ENCODE measurements around the gene PNPLA3.

Gene PNPLA3

DNA sequence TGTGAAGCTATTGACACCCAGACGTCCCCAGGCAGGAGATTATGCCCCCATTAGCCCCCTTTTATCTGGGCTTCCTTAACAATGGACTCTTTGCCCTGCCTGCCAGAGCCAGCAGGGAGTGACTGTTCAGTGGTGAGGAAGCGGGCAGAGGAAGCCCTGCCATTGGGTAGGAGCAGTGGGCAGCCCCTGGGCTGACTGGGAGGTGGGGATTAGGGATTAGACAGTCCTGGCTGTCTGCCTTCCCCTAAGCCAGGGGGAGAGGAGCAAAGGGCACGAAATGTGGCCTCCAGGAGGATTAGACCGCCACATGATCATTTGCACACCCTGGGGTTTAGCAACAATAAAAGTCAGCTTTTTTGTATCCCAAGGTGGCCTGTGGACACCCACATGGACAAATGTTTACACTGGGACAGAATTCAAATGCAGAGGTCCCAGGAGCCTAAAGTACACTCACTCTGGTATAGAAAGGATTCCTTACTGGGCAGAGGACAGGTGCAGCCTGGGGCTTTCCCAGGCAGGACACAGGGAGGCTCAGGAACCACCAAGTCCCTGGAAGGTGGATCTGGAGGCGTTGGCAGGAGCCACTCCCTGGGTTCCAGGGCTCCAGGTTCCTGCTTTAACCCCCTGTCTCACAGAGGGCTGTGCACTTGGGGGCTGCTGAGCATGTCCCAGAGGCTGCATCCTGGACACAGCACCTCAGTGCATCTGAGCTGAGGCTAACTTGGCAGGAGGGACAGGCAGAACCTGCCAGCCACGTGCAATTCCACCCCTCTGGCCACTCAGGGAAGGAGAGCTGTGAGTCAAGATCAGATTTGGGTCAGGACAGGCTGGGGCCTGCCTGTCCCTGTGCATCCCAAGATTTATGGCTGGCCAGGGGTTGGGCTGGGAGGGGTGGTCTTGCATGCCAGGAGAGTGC, 2.1 kb downstream of the PNPLA3 start:
- DNase-seq, result no peak

DNA sequence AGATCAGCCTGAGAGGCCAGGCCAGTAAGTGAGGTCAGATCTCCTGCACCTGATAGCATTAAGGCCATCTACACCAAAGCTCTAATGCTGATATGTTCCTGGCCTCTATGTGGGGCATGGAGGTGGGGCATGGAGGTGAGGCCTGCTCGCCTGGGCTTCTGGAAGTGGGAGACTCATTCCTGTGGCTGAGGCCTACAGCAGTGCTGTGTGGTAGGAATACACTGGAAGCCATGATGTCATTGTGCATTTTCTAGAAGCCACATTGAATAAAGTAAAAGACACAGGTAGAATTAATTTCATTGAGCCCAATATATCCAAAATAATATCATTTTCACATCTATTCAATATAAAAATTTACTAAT, 2.7 kb downstream of the PNPLA3 start:
- no peak for DNase-seq

DNA sequence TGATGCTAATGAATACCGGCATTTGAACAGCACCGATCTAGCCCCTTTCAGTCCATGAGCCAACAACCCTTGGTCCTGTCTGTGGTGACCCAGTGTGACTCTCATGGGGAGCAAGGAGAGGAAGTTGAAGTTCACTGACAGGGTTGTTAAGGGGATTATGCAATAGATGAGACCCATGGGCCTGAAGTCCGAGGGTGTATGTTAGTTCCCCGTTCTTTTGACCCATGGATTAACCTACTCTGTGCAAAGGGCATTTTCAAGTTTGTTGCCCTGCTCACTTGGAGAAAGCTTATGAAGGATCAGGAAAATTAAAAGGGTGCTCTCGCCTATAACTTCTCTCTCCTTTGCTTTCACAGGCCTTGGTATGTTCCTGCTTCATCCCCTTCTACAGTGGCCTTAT, 4.9 kb downstream of the PNPLA3 start:
- no peak for DNase-seq

DNA sequence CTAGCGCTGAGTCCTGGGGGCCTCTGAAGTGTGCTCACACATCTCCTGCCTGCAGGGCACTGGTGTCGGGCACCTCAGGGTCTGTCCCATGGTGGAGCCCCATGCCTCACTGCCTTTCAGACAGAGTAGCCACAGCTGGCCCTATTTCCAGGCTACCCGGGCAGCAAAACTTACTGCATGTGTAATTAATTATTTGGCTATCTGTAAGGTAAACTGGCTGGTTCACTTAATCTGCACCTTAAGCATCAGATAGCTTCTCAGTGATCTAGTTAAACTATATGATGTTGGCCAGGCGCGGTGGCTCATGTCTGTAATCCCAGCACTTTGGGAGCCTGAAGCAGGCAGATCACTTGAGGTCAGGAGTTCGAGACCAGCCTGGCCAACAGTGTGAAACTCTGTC, 5.3 kb downstream of the PNPLA3 start:
- no peak for DNase-seq

DNA sequence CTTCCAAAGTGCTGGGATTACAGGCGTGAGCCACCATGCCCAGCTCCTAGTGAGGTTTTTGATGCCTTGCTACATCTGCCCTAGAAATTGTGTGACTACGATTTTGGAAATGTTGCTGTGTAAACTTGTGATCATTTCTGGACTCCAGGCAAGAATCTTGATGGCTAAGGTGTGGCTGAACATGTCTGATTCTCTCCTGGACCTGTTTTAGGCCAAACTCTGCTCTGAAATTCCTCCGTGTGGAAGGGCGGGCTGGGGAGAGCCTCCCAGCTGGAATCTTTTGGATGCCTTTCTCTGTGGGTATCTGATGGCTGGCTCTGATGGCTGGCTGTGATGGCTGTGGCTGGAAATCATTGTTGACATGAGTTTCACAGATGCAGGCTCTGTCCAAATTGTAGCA, 8.2 kb downstream of the PNPLA3 start:
- no peak for DNase-seq

DNA sequence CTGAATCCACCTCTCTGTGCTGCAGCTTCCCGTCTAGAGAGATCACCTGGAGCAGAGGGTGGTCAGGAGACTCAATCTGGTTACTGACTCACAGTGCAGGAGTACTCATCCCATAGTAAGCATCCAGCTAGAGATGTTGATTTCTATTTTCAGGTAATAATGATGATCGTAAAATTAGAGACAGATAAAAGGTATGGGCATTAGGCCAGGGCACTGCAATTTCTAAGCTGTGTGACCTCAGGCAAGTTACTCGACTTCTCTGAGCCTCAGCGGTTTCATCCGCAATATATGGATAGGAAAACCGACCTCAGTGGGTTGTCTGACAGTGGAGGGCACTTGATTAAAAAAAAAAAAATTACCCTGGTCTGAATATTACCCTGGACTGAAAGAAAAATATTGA, 17.8 kb downstream of the PNPLA3 start:
- no peak for DNase-seq

DNA sequence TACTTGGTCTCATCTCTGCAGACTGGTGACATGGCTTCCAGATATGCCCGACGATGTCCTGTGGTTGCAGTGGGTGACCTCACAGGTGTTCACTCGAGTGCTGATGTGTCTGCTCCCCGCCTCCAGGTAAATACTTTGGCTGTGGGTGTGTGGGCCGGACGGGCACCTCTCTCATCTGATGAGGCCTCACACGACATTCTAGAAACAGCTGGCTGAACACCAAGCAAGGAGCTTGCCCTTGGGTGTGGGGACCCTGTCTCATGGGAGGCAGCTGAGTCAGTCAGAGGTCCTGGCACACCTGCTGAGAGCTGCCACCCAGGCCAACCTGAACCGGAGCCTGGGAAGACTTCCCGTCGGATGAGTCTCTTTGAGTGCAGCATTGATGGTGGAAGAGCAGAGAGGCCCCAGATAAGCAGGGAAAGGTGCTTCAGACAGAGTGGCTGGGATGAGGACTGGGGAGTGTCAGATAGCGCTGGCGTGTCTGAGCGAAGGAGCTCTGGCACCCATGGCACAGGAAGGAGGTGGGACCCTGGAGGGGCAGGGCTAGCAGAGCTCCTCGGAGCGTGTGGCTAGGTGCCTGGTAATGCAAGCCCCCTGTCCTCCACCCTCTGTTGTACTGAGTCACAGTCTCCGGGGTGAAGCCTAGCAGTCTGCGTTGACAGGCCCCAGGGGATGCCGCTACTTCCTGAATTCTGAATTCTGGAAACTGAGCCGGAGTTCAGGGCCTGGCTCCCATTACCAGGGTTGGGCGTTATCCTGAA, 21.2 kb downstream of the PNPLA3 start:
- no peak for DNase-seq

DNA sequence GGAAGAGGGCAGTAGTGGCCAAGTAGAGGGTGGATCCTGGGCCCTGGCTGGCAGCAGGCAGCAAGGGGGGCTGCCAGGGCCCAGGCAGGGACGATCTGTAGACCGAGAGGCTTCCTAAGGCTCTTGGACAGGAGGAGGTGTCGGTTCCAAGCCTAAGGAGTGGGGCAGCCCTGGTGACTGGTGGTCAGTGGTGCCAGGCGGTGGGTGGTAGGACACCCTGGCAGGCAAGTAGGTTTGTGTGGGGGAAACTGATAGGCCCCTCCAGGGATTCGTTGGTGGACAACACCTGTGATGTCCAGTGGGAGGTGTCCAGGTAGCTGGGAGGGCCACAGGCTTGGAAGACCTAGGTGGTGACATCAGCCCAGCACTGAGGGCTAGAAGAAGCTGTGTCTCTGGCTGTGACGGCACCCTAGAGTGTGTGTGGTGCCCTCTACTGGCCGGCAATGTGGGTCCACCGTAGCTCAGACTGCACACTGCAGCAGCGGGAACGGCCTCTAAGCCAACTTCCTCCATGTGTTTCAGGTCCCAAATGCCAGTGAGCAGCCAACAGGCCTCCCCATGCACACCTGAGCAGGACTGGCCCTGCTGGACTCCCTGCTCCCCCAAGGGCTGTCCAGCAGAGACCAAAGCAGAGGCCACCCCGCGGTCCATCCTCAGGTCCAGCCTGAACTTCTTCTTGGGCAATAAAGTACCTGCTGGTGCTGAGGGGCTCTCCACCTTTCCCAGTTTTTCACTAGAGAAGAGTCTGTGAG, 22.2 kb downstream of the PNPLA3 start:
- peak; percentile 55 for DNase-seq

DNA sequence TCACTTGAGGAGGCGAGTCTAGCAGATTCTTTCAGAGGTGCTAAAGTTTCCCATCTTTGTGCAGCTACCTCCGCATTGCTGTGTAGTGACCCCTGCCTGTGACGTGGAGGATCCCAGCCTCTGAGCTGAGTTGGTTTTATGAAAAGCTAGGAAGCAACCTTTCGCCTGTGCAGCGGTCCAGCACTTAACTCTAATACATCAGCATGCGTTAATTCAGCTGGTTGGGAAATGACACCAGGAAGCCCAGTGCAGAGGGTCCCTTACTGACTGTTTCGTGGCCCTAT, 22.7 kb downstream of the PNPLA3 start:
- no peak for DNase-seq

DNA sequence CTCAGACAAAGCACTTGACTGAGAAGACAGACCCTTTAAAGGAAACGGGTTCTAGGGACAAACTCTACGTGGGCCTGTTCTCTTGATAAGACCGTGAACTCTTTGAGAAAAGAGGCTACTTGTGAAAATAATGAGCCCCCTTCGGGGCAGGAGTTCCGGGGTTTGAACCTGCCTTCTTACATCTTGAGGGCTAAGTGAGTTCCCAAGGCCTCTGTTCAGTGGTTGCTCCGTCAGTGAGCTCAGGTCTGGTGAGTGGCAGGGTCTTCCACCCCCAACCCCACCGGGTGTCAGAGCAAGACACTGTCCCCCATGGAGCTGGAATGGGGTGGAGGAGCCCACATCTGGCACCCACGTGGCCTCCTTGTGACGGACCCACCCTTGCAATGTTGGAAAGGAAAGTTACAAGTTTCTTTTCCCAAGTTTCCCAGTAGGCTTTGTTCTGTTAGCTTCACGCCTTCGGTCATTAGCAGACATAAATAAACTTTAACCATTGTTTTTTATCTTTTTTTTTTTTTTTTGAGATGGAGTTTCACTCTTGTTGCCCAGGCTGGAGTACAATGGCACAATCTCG, 25.3 kb downstream of the PNPLA3 start:
- no peak for DNase-seq

DNA sequence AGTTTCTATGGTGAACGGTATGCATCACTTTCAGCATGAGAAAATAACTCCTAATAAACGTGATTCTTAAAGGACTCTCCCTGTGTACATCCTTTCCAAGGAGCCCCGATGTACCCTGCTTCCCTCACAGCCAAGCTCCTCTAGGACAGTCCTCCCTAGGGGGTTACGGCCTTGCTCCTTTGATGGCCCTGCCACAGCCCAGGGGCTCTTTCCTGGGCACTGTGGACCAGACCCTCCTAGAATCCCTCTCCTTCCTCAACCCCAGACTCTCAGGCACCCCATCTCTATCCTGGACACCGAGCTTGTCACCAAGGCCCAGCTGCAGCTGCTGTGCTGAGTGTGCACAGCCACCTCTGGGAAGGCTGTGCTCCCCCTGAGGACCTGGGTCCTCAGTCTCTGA, 27.8 kb downstream of the PNPLA3 start:
- DNase-seq, result no peak

DNA sequence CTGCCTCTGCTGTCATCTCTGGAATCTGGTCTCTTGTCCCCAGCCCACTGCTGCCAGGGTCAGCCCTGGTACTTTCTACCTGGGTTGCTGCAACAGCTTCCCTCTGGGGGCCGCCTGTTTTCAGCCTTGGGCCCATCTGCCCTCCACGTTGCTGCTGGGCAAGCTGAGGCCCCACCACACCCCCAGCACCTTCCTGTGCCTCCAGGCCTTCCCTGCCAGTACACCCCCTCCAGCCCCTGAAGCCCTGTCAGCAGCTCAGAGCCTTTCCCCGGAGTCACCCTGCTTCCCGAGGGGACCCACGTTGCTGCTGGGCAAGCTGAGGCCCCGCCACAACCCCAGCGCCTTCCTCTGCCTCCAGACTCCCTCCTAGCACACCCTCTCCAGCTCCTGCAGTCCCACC, 28.4 kb downstream of the PNPLA3 start:
- DNase-seq, result no peak

DNA sequence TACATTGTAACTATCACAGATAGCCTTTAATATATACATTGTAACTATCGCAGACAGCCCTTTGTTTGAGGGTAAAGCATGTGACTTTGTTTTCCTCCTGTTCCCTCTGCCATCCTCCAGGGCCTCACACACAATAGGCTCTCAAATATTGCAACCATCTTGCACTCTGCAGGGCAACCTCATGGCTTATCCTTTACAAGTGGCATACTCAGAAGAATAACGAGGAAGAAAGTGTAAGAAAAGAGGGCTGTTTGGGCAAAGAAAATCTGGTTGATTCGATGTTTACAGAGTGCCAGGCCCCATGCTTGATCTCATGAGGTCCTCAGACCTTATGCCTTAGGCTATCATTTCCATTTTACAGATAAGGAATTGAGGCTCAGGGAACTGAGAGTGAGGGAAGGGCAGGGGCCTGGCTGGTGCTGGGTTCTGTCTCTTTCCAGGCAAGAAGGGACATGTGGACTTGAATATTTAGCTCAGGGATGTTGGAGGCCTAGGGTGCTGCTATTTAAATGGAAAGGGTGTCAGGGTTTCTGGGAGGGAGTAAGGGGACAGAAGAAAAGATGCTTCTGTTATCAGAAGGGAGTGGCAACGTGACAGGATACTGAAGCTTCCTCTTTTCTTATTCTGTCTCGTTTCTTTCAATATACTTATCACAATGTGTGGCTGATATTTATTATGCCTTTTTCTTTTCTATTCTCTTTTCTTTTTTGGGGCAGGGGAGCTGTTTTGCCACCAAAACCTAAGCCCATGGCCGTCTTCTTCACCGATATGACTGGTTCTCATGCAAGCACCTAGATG, 30.6 kb downstream of the PNPLA3 start:
- no peak for DNase-seq

DNA sequence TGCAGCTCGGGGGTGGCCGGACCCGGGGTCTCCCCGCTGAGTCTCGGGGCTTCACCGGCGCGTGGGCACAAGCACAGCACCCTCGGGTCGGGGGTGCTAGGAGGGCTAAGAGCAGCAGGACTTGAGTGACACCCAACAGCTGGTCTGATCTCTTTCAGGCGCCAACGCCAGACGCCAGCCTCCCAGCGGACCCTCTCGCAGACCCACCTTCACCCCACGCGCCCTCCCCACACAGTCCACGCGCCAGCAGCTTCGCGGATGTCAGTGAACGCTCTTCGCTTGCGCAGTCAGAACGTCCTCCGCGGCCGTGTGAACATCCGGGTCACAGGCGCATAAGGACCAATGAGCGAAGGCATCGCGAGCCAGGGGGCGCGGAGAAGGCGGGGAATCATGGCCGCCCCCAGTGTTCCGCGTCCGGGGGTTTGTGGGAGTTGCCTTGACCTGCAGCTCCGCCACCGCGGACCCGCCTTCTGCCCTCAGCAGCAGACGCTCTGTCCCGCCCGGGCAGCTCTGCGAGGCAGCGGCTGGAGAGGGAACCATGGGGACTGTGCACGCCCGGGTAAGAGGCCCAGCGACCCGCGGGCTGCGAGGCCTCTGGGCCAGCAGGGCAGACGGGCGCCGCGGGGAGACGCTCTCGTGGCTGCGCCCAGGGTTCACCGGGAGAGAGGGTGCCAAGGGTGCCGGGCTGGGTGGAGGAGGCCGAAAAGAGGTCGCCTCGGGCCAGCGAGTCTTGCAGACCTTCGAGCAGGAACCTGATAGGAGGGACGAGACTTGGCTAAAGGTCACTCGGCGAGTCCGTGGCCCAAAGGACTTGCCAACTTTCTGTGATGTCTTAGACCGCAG, 31.7 kb downstream of the PNPLA3 start, which contains the start of gene SAMM50:
SAMM50 (plus strand) TSS at position 403 of the 843 bp plus-strand sequence; CDS start at position 539, 136 bp downstream.
- peak; percentile 96 for DNase-seq

DNA sequence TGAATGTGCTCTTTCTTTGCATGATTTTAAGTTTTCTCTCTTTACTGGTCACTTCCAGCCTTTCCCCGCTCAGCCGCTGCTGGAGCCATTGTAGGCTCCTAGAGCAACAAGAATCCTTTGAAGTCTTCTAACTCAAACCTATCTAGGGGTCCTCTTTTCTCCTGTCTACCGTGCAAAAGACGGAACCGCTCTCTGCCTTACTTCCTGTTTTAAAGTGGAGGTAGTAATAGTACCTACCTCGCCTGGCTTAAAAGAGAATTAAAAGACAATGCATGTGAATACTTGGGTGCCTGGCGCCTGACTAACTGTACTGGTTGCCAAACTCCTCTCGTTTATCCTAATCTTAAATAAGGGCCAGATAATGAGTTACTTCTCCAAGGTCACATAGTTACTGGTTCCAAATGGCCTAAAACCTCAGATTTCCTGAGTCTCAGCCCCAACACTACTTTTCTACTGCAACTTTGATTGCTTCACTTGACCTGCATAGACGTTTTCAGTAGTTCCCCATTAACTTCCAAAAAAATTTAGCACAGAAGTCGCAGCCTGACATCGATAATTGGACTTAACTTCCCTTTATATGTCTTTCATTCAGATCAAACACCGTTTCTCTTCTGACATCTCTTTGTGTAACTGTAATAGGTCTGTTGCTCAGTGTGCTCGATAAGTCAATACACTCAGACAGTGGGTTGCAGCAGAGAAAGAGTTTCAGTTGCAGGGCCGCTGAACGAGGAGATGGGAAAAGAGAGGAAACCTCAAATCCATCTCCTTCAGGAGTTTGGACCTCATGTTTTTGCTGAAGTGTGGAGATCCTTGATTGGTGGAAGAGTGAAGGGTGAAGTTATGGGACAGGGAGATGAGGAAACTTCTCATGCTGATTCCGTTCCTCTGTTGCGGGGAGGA, 32.5 kb downstream of the PNPLA3 start:
- no peak for DNase-seq

DNA sequence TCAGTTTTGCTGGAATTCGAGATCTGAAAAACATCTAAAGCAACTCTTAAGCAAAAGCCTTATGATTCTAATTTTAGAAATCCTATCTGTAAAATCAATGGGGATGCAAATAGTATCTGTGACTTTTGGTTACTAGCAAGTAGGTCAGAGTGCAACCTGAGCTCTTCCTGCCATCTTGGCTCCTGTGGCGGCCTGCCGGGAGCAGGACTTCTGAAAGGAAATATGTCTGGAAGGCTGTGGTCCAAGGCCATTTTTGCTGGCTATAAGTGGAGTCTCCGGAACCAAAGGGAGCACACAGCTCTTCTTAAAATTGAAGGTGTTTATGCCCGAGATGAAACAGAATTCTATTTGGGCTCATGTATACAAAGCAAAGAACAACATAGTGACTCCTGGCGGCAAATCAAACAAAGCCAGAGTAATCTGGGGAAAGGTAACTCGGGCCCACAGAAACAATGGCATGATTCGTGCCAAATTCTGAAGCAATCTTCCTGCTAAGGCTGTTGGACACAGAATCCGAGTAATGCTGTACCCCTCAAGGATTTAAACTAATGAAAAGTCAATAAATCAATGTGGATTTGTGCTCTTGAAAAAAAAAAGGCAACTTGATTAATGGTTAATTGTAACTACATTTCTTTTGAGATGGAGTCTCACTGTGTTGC, 33.3 kb downstream of the PNPLA3 start:
- no peak for DNase-seq

DNA sequence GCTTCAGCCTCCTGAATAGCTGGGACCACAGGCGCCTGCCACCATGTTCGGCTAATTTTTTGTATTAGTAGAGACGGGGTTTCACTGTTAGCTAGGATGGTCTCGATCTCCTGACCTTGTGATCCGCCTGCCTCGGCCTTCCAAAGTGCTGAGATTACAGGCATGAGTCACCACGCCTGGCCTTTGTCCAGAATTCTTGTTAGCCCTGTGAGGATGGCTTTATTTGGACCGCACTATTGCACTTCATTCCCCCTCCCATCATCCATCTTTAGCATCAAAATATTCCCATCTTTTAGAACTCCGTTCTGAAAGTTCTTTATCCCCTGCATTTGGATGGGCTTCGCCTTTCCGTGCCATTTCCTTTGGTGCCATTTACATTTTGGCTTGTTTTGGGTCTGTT, 34.3 kb downstream of the PNPLA3 start:
- DNase-seq, result no peak

DNA sequence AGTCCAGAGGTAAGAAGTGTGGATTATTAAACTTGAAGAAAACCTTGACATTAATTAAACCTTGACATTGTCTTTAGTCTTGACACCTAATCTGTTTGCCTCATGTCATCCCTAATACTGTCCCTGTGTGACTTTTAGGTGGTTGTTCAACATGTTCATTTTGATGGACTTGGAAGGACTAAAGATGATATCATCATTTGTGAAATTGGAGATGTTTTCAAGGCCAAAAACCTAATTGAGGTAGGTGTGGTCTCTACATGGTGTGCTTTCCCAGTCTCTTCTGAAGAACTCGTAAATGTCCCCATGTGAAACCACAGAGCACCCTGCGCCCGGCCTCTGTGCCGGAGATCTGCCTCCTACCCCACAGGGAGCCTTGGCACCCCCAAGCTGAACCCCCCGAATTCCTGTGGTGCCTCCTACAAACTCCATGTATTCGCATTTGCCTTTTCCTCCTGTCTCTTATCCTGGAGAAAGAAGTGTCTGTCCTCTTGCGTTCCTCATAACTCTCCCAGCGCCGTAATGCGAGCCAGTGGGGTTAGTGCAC, 40.8 kb downstream of the PNPLA3 start:
- no peak for DNase-seq

DNA sequence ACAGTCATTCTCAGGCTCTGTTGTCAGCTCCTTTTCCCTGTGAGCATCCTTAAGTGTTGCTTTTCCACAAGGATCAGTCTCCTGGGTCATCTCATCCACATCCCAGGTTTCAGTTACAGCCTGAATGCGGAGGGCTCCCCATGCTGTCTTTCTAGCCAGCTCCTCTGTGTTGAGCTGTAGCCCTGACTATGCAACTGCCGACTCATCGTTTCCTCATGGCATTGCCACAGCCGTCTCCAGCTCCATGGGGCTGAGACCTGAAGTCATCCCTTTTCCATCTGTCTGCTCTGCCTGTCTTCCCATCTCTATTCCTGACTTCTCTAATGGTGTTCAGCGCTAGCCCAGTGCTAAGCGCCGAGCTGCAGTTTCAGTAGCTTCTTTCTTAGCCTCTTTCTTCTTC, 43.5 kb downstream of the PNPLA3 start:
- DNase-seq, result no peak

DNA sequence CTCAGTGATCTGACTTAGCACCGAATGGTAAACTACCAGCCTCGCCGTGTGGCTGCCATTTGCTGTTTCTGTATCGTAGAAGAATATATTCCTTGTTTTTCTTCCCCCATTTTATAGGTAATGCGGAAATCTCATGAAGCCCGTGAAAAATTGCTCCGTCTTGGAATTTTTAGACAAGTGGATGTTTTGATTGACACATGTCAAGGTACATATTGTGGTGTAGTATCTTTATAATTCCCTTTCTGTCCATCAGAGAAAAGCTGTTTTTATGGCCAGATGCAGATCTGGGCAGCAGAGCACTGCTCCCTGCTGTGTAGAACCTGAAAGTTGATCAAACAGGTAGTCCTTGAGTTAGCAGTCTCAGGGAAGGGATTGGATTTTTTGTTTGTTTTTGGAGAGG, 45.0 kb downstream of the PNPLA3 start:
- no peak for DNase-seq

Data from right hindlimb (tissue), 1 donor.